ENCODE results near the gene RBBP4. TPM values are rescaled to one million over a fixed set of nuclear protein-coding genes. Genes with fewer than 3 reads are reported as not detected.
A peak's percentile ranks its signal among the peaks of the same experiment; 100 is the strongest.
"Not testable (repeated sequence)": the region's sequence is repeated elsewhere in the genome, so short reads cannot be mapped to it uniquely, and the experiment has no call there.

RBBP4 gene
- total and polyA plus RNA-seq, 5 donors: 52.7 to 114 (median 109) TPM

- ATAC-seq (peak in 1 of 2 donors; percentile 15), DNase-seq (no peak)
- no peaks in the 10 kb centered on the region for H3K9me3 ChIP-seq (ENCODE audit: control insufficient read depth, low read length)
- H3K27ac ChIP-seq (ENCODE audit: low read length): no peak overlapping the region
- 93% methylated on average over 9 of the region's 9 CpGs for WGBS
- peaks cover 7% of the 10 kb centered on the region for H3K4me1 ChIP-seq (ENCODE audit: control insufficient read depth, insufficient read depth, low read length)
- intact Hi-C loops (cut with DNase I): no loop called here
- no peak overlapping the region for H3K4me3 ChIP-seq (ENCODE audit: low read length)
- H3K27me3 ChIP-seq (ENCODE audit: control insufficient read depth, insufficient read depth): no peaks in the 10 kb centered on the region
Observed at GRCh38 chr1:32696041-32696440, 45.0 kb downstream of the RBBP4 start.

GRCh38 chr1:32696996-32697395 is 46.0 kb downstream of the RBBP4 start:
- DNase-seq; H3K4me3 ChIP-seq (ENCODE audit: low read length); intact Hi-C loops (cut with DNase I); H3K4me1 ChIP-seq (ENCODE audit: control insufficient read depth, insufficient read depth, low read length); H3K27ac ChIP-seq (ENCODE audit: low read length); ATAC-seq; H3K27me3 ChIP-seq (ENCODE audit: control insufficient read depth, insufficient read depth); H3K9me3 ChIP-seq (ENCODE audit: control insufficient read depth, low read length): not testable (repeated sequence)
- 98% methylated on average over 8 of the region's 8 CpGs for WGBS

DNA sequence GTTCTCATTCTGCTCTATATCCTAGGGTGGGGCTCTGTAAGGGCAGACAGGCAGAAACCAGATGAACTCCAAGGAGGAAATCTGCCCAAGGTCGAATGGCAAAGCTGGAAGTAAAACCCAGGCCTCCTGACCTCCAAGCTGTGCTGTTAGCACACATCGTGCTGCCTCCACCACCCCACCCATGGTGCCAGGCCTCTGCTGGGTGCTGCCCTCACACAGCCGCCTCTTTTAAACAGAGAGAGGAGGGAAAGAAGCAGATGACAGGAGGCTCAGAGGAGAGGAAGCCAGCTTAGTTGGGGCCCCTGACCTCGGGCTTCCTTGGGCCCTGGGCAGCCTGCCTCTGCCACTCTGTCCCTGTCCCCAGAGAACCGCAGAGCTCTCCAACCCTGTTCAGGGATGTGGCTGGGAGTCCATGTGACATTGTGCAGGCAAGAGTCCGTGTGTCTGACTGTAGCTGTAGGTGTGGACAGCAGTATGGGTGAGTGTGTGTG is 50.5 kb downstream of the RBBP4 start:
- Histone ChIP-seq H3K27me3 (ENCODE audit: control insufficient read depth, insufficient read depth) (no peaks in the 10 kb centered on the region), H3K27ac (ENCODE audit: low read length) (peak overlapping the region; percentile 86), H3K4me1 (ENCODE audit: control insufficient read depth, insufficient read depth, low read length) (peaks cover 3% of the 10 kb centered on the region), H3K9me3 (ENCODE audit: control insufficient read depth, low read length) (no peaks in the 10 kb centered on the region), H3K4me3 (ENCODE audit: low read length) (no peak overlapping the region)
- DNase-seq (peak in 2 of 3 donors; percentile 63 to 68), ATAC-seq (peak; percentile 24 to 42)
- 31% methylated on average over 6 of the region's 6 CpGs for WGBS
- intact Hi-C loops (cut with DNase I): loop anchor here in 1 of 4 donors (10.0 kb wide), 1 partner anchor 173 kb away; the partner anchor contains the start of gene FNDC5

GRCh38 chr1:32701951-32702598 is 51.1 kb downstream of the RBBP4 start:
- peak; percentile 66 to 84 (median 78) for DNase-seq
- WGBS: 7% methylated on average over 27 of the region's 27 CpGs
- intact Hi-C loops (cut with DNase I): loop anchor here in 1 of 4 donors (10.0 kb wide), 1 partner anchor 173 kb away; the partner anchor contains the start of gene FNDC5
- peak overlapping the region; percentile 66 for H3K4me3 ChIP-seq (ENCODE audit: low read length)
- H3K27me3 ChIP-seq (ENCODE audit: control insufficient read depth, insufficient read depth): no peaks in the 10 kb centered on the region
- peaks cover 3% of the 10 kb centered on the region for H3K4me1 ChIP-seq (ENCODE audit: control insufficient read depth, insufficient read depth, low read length)
- peak; percentile 33 to 42 for ATAC-seq
- peak overlapping the region; percentile 86 for H3K27ac ChIP-seq (ENCODE audit: low read length)
- H3K9me3 ChIP-seq (ENCODE audit: control insufficient read depth, low read length): no peaks in the 10 kb centered on the region

DNA sequence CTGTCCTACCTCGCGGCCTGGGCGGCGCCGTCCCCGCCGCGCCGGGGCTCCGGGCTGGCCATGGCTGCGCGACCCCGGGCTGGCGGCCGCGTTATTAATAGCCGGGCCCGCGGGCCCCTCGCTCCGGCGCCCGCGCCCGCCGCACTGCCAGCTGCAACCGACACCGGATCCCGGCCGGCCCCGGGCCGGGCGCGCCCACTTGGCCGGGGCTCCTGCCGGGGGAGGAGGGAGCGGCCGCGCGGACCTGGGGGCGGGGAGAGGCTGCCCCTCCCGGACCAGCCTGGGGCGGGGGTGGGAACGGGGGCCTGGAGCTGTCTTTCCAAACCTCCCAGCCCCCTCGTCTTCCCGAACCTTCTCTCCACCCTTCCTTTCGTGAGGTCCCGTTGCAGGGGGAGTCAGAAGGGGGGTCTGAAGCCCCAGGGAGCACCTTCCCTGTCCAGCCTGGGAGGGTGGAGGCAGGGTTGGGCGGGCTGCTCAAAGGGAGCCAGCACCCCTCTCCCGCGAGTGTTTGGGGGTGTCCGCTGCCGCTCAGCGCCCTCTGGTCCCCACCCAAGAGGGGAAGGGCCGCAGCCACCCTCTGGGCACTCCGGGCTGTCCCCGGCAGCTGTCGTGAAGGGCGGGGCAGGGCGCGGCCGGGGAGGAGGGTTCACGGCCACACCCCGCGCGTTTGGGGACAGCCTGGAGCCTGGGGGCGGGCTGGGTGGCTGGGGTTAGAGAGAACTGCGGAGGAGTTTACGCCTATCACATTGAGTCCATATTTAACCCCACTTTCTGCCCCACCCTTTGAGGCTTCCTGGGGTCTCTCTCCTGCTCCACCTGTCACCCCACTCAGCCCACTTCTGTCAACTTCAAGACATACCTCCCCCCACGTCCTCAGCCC is 51.8 kb downstream of the RBBP4 start, which contains the start of gene SYNC:
Gene SYNC, minus strand, starts transcription at position 172 of the 880 bp plus-strand sequence. Its CDS starts 110 bp downstream, at position 62.
- DNase-seq (peak; percentile 83 to 92 (median 92)), ATAC-seq (peak; percentile 83 to 84)
- peak within 1 kb of the TSS; percentile 66 for H3K4me3 ChIP-seq (ENCODE audit: low read length)
- H3K27me3 ChIP-seq (ENCODE audit: control insufficient read depth, insufficient read depth): no peaks in the 10 kb centered on the region
- H3K9me3 ChIP-seq (ENCODE audit: control insufficient read depth, low read length): no peaks in the 10 kb centered on the region
- peak within 1 kb of the TSS; percentile 86 for H3K27ac ChIP-seq (ENCODE audit: low read length)
- intact Hi-C loops (cut with DNase I): loop anchor here in 1 of 4 donors (10.0 kb wide), 1 partner anchor 172 kb away; the partner anchor contains the start of gene FNDC5
- H3K4me1 ChIP-seq (ENCODE audit: control insufficient read depth, insufficient read depth, low read length): peaks cover 3% of the 10 kb centered on the region
- WGBS: under 1% methylated on average over 70 of the region's 70 CpGs

DNA sequence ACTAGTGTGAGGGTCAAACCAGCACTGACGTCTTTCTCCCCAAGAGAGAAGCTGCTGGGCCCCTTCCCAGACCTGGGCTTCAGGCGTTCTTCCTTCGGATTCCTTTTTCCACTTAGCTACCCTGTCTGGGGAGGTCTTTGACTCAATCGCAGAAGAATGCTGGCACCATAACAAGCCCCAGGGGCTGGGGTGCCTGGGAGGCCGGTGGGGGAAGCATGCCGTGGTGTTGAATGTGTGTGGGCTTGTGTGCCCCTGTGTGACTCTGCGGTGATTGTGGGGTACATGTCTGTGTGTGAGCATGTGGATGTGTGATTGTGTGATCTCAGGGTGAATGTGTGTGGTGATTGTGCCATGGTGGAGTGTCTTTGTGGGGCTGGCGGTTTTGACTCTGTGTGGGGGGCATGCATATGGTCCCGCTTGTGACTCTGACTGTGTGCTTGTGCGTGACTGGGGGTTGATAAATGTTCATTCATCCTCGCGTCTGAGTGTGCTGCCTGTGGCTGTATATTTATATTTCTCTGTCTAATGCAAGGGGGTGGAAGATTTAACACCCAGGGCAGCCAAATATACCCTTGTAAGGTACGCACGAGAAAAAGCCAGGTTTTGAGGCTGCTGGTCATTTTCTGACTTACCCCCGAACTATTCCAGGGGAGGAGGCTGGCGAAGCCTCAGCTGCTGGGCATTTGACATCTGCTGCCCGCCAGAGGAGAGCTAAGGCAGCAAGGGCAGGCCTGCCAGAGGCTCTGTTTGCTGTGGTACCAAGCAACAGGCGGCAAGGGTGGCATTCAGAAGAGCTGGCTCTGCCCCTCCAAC is 52.7 kb downstream of the RBBP4 start:
- peak overlapping the region; percentile 82 for H3K27ac ChIP-seq (ENCODE audit: low read length)
- ATAC-seq: peak; percentile 24 to 34
- H3K27me3 ChIP-seq (ENCODE audit: control insufficient read depth, insufficient read depth): no peaks in the 10 kb centered on the region
- WGBS: 42% methylated on average over 18 of the region's 18 CpGs
- no peak overlapping the region for H3K4me3 ChIP-seq (ENCODE audit: low read length)
- H3K4me1 ChIP-seq (ENCODE audit: control insufficient read depth, insufficient read depth, low read length): peaks cover 3% of the 10 kb centered on the region
- intact Hi-C loops (cut with DNase I): loop anchor here in 1 of 4 donors (10.0 kb wide), 1 partner anchor 171 kb away; the partner anchor contains the start of gene FNDC5
- peak; percentile 68 to 76 (median 76) for DNase-seq
- no peaks in the 10 kb centered on the region for H3K9me3 ChIP-seq (ENCODE audit: control insufficient read depth, low read length)

DNA sequence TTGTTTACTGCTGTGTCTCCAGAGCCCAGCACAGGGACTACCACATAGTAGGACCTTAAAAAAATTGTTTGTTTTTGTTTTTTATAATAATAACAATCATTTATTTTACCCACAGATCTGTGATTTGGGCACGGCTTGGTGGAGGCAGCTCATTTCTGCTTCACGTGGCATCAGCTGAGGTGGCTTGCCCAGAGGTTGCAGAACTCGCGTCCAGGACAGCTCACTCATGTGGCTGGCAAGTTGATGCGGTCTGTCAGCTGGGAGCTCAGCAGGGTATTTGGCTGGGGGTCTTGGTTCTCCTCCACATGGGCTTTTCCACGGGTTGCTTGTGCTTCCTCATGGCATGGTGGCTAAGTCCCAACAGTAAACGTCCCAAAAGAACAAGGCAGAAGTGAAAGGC is 54.5 kb downstream of the RBBP4 start:
- Histone ChIP-seq H3K27me3 (ENCODE audit: control insufficient read depth, insufficient read depth) (no peaks in the 10 kb centered on the region), H3K9me3 (ENCODE audit: control insufficient read depth, low read length) (no peaks in the 10 kb centered on the region), H3K27ac (ENCODE audit: low read length) (no peak overlapping the region), H3K4me3 (ENCODE audit: low read length) (no peak overlapping the region), H3K4me1 (ENCODE audit: control insufficient read depth, insufficient read depth, low read length) (peaks cover 3% of the 10 kb centered on the region)
- no peak for DNase-seq
- WGBS: 91% methylated on average over 7 of the region's 7 CpGs
- no peak for ATAC-seq
- intact Hi-C loops (cut with DNase I): loop anchor here in 1 of 4 donors (10.0 kb wide), 1 partner anchor 169 kb away; the partner anchor contains the start of gene FNDC5

GRCh38 chr1:32706491-32706890 is 55.5 kb downstream of the RBBP4 start:
- Histone ChIP-seq H3K27me3 (ENCODE audit: control insufficient read depth, insufficient read depth) (no peaks in the 10 kb centered on the region), H3K9me3 (ENCODE audit: control insufficient read depth, low read length) (no peaks in the 10 kb centered on the region), H3K27ac (ENCODE audit: low read length) (no peak overlapping the region), H3K4me3 (ENCODE audit: low read length) (no peak overlapping the region), H3K4me1 (ENCODE audit: control insufficient read depth, insufficient read depth, low read length) (no peaks in the 10 kb centered on the region)
- 57% methylated on average over 1 of the region's 1 CpG for WGBS
- intact Hi-C loops (cut with DNase I): loop anchor here in 1 of 4 donors (10.0 kb wide), 1 partner anchor 168 kb away; the partner anchor contains the start of gene FNDC5
- ATAC-seq (no peak), DNase-seq (no peak)

DNA sequence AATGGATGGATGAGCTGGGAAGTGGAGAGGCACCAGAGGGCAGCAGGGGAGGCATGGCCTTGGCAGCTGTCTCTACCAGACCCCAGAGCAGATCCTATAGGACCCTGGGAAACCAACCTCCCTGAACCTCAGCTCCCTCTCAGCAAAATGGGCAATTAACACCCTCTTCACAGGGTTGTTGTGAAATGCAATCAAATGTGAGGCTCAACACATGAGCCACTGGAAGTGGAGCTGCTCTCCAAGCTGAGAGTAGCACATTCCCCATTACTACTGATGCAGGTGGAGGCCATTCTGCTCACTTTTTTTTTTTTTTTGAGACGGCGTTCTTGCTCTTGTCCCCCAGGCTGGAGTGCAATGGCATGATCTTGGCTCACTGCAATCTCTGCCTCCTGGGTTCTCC is 58.1 kb downstream of the RBBP4 start:
- no peaks in the 10 kb centered on the region for H3K9me3 ChIP-seq (ENCODE audit: control insufficient read depth, low read length)
- no peaks in the 10 kb centered on the region for H3K27me3 ChIP-seq (ENCODE audit: control insufficient read depth, insufficient read depth)
- H3K27ac ChIP-seq (ENCODE audit: low read length): no peak overlapping the region
- 69% methylated on average over 2 of the region's 2 CpGs for WGBS
- no peaks in the 10 kb centered on the region for H3K4me1 ChIP-seq (ENCODE audit: control insufficient read depth, insufficient read depth, low read length)
- ATAC-seq (no peak), DNase-seq (no peak)
- no peak overlapping the region for H3K4me3 ChIP-seq (ENCODE audit: low read length)
- intact Hi-C loops (cut with DNase I): loop anchor here in 1 of 4 donors (10.0 kb wide), 1 partner anchor 166 kb away; the partner anchor contains the start of gene FNDC5

GRCh38 chr1:32709476-32709875 is 58.5 kb downstream of the RBBP4 start:
- ATAC-seq (no peak), DNase-seq (no peak)
- H3K4me3 ChIP-seq (ENCODE audit: low read length): no peak overlapping the region
- intact Hi-C loops (cut with DNase I): loop anchor here in 1 of 4 donors (10.0 kb wide), 1 partner anchor 165 kb away; the partner anchor contains the start of gene FNDC5
- no peaks in the 10 kb centered on the region for H3K4me1 ChIP-seq (ENCODE audit: control insufficient read depth, insufficient read depth, low read length)
- no peaks in the 10 kb centered on the region for H3K9me3 ChIP-seq (ENCODE audit: control insufficient read depth, low read length)
- 67% methylated on average over 5 of the region's 5 CpGs for WGBS
- no peaks in the 10 kb centered on the region for H3K27me3 ChIP-seq (ENCODE audit: control insufficient read depth, insufficient read depth)
- H3K27ac ChIP-seq (ENCODE audit: low read length): no peak overlapping the region

Data from right cardiac atrium (tissue), 5 donors.